NT2/D1 (cell line): ENCODE measurements around the gene DYSF.

Source experiments
- DNase-seq: peaks from one replicate; pipeline ENCODE4 v3.0.0-alpha.2; 2011; ENCODE audit warnings: low read depth, low spot score
- H3K27me3 ChIP-seq: 2 replicates; pipeline ENCODE4 v1.6.0; 2011; ENCODE audit warnings: mild to moderate bottlenecking; ENCODE audit not compliant: insufficient read length, insufficient read depth
- H3K36me3 ChIP-seq: 2 replicates; pipeline ENCODE4 v1.6.1; 2011; ENCODE audit warnings: mild to moderate bottlenecking, low read length, mixed read lengths; ENCODE audit not compliant: insufficient read depth, insufficient read length
- H3K4me1 ChIP-seq: 2 replicates; pipeline ENCODE4 v1.5.1; 2011; ENCODE audit not compliant: insufficient read depth, insufficient read length
- H3K4me3 ChIP-seq: 2 replicates; pipeline ENCODE4 v1.5.1; 2011; ENCODE audit warnings: low read depth; ENCODE audit not compliant: insufficient read length
- H3K9ac ChIP-seq: 2 replicates; pipeline ENCODE4 v1.6.0; 2011; ENCODE audit warnings: low read depth; ENCODE audit not compliant: insufficient read length
- H3K9me3 ChIP-seq: 2 replicates; pipeline ENCODE4 v1.5.1; 2011; ENCODE audit warnings: mild to moderate bottlenecking, low read length; ENCODE audit not compliant: insufficient read depth
- SUZ12 ChIP-seq: IDR thresholded peaks from 2 replicates; pipeline ENCODE4 v1.6.1; 2011; ENCODE audit not compliant: insufficient read length, insufficient read depth; ENCODE audit errors: extremely low read depth
- YY1 ChIP-seq: IDR thresholded peaks from 2 replicates; pipeline ENCODE4 v1.6.1; 2011; ENCODE audit not compliant: insufficient read length, insufficient read depth
- ZNF274 ChIP-seq: IDR thresholded peaks from 2 replicates; pipeline ENCODE4 v1.6.1; 2011; ENCODE audit warnings: mild to moderate bottlenecking, low read depth, low read length

The DYSF gene

GRCh38 chr2:71664161-71664560, 210.8 kb downstream of the DYSF start:
- Histone ChIP-seq H3K27me3 (no peaks in the 10 kb centered on the region), H3K9me3 (no peaks in the 10 kb centered on the region), H3K36me3 (peaks cover 28% of the 10 kb centered on the region), H3K4me3 (no peak overlapping the region), H3K4me1 (no peaks in the 10 kb centered on the region), H3K9ac (no peak overlapping the region)
- TF ChIP-seq SUZ12 = no peak
- no peak for TF ChIP-seq YY1
- TF ChIP-seq ZNF274 = no peak
- DNase-seq = no peak

- Histone ChIP-seq H3K4me3 (no peak overlapping the region), H3K36me3 (peaks cover 32% of the 10 kb centered on the region), H3K4me1 (no peaks in the 10 kb centered on the region), H3K9me3 (no peaks in the 10 kb centered on the region), H3K27me3 (no peaks in the 10 kb centered on the region), H3K9ac (no peak overlapping the region)
- TF ChIP-seq ZNF274 (no peak), YY1 (no peak), SUZ12 (no peak)
- no peak for DNase-seq
Observed at GRCh38 chr2:71665168-71666093, 212.1 kb downstream of the DYSF start.

- H3K9me3 ChIP-seq = no peaks in the 10 kb centered on the region
- H3K4me1 ChIP-seq = no peaks in the 10 kb centered on the region
- no peak overlapping the region for H3K9ac ChIP-seq
- H3K4me3 ChIP-seq = no peak overlapping the region
- no peak for DNase-seq
- H3K36me3 ChIP-seq = peaks cover 32% of the 10 kb centered on the region
- H3K27me3 ChIP-seq = no peaks in the 10 kb centered on the region
- TF ChIP-seq SUZ12 (no peak), ZNF274 (no peak), YY1 (no peak)
Observed at GRCh38 chr2:71666094-71666474, 212.7 kb downstream of the DYSF start.

GRCh38 chr2:71667256-71668182, 214.2 kb downstream of the DYSF start:
- Histone ChIP-seq H3K9ac (no peak overlapping the region), H3K4me1 (no peaks in the 10 kb centered on the region), H3K4me3 (no peak overlapping the region), H3K9me3 (no peaks in the 10 kb centered on the region), H3K36me3 (peaks cover 32% of the 10 kb centered on the region), H3K27me3 (no peaks in the 10 kb centered on the region)
- TF ChIP-seq YY1 (no peak), SUZ12 (no peak), ZNF274 (no peak)
- DNase-seq = no peak

GRCh38 chr2:71668326-71669057, 215.1 kb downstream of the DYSF start:
- no peak for TF ChIP-seq ZNF274
- no peak for TF ChIP-seq YY1
- no peak for TF ChIP-seq SUZ12
- no peaks in the 10 kb centered on the region for H3K27me3 ChIP-seq

GRCh38 chr2:71669058-71669456, 215.7 kb downstream of the DYSF start:
- TF ChIP-seq SUZ12 (no peak), YY1 (no peak), ZNF274 (no peak)
- Histone ChIP-seq H3K9me3 (no peaks in the 10 kb centered on the region), H3K36me3 (peaks cover 32% of the 10 kb centered on the region), H3K4me1 (no peaks in the 10 kb centered on the region), H3K27me3 (no peaks in the 10 kb centered on the region), H3K9ac (no peak overlapping the region), H3K4me3 (no peak overlapping the region)
- no peak for DNase-seq

More at GRCh38 chr2:71668326-71669057, 215.1 kb downstream of the DYSF start:
- Histone ChIP-seq H3K9ac (no peak overlapping the region), H3K4me3 (no peak overlapping the region), H3K9me3 (no peaks in the 10 kb centered on the region), H3K4me1 (no peaks in the 10 kb centered on the region), H3K36me3 (peaks cover 32% of the 10 kb centered on the region)
- no peak for DNase-seq
